GM18507 (cell line): Measurements from ENCODE around the gene CEP68.

Experiments used
- DNase-seq: peaks from one replicate; pipeline ENCODE4 v3.0.0; 2011; ENCODE audit warnings: low read depth; ENCODE audit not compliant: insufficient read length; ENCODE audit errors: extremely low spot score
- FAIRE-seq: peaks from 2 replicates; lab custom pipeline; 2011; peaks lifted over from hg19 to GRCh38; lab: Jason Lieb, UNC

The CEP68 gene

DNA sequence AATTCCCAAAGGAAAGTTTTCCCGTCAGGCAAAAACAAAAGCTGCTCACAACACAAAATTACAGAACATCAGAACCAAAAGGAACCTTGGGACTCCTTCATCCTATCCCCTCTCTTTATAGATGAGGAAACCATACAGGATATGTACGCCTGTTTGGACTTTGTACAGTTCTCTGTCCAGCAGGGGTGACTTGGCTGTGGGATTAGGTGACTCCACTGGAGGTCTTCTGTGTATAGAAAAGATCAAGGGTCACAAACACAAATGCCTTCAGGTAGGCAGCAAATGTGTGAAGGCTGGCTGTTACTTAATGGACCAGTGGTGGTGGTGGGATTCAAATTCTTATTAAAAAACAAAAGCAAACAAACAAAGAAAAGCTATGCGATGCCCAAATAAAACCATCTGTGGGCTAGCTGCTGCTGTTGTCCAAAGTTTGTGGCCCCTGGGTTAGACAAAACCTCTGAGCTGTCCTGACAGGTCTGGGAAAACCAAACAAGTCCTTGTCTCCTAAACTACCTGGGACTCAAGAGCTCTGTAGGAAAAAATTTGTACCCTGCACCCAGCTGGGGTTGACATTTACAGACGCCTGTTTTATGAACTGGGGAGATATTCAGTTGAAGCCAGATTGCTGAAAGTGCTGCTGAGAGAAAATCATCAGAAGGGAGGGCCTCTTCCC is 1.3 kb upstream of the CEP68 start:
- DNase-seq (no peak), FAIRE-seq (no peak)

DNA sequence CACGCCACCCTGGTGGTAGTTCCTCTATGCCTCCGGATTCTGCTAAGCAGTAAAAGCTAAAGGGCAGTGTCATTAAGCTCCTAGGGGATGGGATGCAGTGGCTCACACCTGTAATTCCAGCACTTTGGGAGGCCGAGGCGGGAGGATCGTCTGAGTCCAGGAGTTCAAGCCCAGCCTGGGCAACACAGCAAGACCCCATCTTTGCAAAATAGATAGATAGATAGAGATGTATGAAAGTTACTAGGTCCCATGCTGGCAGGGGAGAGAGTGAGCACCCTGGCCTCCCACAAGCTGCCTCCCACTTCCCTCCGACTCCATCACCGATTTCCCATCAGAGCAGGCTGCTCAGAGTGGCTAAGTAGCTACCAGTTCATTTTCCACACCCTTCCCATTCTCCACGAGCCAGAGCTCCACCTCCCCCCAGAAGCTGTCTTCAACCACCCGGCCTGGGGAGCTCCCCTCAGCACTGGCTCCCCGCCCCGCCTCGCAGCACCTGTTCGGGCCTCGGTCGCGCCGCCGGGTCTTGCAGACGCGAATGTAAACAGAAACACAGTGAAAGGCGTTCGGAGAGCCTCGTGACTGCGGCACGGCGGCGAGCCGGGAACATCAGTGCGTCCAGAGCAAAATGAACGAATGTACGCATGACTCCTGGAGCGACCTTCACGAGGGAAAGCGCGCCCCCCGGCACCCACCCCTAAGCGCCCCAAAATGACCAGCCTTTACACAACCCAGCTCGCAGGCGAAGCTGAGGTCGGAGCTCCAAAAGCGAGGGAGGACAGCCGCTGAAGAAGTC is 598 bp upstream of the CEP68 start:
- FAIRE-seq (no peak), DNase-seq (no peak)

DNA sequence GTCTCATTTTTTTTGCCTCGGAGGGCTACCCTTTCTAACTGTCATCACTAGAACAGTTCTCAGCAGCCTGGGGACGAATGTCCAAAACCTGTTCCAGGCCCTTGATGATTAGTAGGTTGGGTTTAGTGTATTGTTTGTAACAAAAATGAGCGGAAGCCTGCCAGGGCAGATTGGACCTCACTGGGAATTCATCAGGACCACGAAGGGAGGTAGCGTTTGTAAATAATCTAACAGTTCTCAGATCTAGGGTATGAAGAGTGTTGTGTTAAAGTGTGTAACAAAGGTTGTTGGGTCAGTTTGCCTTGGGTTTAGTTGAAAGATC is 799 bp downstream of the CEP68 start:
- no peak for FAIRE-seq
- DNase-seq = no peak

DNA sequence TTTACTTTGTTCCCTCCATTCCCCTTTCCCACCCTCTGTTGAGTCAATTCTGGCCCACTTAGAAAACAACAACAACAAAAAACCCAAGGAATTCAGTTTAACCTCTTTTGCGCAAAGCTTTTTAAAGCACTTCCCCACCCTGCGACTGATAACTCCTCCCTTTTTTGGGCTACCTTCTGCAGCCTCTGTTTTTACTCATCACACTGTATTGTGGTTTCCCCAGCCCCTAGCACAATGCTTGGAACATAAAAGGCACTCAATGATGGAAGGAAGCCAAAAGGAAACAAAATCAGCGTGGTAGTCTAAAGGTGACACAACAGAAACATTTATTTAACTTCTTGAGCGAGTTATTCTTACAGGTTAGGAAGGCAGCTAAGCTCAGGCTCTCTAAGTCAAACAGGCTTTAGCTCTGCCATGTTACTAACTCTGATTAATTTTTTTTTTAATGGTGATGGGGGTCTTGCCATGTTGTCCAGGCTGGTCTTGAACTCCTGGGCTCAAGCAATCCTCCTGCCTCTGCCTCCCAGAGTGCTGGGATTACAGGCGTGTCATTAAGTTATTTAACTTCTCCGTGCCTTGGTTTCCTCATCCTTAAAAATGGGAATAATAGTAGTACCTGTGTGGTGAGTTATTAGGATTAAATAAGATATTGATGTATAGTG is 1.3 kb downstream of the CEP68 start:
- FAIRE-seq = peak; percentile 80
- no peak for DNase-seq

DNA sequence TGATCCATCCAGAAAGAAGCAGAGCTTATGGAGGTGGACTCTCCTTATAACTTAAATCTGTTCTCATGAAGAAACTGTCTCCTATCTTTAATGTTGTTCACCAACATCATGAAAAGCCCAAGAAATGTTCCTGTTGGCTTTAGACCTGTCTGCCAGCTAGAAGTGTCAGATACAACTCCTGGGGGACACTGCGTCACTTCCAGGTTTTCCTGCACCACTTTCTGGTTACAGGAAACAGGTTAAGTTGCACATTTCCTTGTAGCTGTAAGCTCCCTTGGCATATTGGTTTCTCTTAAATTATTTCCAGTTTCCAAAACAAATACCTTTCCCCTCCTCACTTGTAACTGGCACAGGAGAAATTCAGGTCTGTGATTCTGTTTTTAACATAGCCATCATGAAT is 2.9 kb downstream of the CEP68 start:
- FAIRE-seq (no peak), DNase-seq (no peak)

DNA sequence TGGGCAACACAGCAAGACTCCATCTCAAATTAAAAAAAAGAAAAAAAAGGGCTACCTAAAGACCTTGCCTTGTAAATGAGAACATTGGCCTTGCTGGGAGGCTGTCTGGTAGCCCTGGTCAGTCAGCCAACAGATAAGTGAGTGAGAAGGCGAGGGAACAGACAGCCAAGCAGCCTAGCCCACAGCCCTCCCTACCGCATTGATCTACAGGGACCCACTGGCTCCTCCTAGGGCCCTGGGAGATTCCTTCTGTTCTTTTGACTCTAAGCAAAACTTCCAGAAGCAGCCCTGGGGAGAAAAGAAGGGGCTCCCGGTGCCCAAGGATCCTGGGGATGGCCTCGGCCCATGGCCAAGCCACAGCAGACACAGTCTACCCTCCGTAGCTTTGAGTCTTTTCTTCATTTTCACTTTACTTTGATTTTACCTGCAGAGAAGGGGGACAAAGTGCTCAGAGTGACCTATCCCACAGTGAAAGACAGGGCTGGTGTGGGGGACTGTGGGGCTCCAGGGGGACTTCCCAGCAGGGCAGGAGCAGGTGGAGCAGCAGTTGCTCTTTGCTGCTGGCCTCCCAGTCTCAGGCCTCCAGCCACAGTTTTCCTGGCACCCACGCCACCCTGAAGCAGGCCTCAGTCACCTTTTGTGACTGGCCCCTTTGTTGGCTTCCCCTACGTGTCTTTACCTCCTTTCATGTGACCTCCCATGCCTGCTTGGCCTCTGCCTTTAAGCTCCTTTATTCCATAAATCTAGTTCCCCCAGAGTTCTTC is 5.1 kb downstream of the CEP68 start:
- DNase-seq (no peak), FAIRE-seq (no peak)

DNA sequence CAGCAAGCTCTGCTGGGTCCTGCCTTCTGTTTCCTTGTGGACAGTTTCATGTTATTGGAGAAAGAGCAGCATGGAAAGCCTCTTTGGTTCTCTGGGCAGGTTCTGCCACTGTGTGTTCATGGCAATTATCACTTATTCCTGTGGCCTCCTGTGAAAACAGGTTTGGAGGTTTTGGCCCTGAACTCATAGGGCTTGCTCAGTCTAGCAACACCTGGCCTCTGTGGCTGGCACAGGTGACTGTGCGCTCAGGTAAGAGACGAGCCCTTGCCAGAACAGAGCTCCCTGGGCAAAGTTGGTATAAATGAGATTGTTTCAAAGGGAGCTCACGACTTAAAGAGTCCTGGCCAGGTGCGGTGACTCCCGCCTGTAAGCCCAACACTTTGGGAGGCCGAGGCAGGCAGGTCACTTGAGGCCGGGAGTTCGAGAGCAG is 5.7 kb downstream of the CEP68 start:
- no peak for FAIRE-seq
- DNase-seq = no peak

DNA sequence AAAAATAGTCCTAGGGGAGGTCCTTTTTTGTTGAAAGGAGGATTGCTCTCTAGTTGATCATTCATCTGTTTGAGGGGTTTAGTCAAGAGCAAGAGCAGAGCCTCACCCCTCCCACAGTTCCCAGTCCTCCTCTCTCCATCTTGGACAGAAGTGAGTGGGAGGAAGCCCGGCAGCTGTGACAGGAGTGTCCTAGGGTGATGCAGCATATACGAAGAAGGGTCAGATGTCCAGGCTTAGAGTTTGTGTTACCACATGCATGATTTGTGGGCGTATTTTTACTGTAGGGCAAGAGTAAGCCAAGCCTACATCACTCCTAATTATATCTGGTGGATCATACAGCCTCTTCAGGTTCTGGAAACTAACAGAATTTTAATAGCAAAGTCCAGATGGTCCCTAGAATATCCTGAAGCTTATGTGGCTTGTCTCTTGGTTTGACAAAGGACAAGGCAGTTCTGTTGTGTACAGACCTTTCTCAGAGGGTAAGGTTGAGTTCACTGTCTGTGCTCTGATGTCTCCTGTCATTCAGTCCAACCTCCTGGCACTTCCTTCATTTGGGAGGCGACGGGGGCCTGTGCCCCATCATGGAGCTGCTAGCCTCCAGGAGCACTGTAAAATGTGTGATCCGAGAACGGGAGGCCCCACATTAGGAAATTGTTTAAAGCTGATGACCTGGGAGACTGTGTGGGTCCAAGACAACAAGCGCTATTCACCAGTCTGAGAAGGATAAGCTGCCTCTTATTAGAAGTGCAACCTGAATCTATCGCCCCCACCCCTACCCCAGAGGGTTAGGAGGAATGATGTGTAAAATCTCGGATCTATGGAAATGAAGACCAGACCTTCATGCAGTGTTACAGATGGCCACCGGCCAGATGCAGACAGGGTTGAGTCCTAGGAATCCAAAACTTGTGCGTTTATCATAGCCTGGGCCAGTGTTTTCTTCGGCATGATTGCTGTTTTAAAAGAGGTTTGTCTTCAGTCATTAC is 6.9 kb downstream of the CEP68 start:
- no peak for DNase-seq

DNA sequence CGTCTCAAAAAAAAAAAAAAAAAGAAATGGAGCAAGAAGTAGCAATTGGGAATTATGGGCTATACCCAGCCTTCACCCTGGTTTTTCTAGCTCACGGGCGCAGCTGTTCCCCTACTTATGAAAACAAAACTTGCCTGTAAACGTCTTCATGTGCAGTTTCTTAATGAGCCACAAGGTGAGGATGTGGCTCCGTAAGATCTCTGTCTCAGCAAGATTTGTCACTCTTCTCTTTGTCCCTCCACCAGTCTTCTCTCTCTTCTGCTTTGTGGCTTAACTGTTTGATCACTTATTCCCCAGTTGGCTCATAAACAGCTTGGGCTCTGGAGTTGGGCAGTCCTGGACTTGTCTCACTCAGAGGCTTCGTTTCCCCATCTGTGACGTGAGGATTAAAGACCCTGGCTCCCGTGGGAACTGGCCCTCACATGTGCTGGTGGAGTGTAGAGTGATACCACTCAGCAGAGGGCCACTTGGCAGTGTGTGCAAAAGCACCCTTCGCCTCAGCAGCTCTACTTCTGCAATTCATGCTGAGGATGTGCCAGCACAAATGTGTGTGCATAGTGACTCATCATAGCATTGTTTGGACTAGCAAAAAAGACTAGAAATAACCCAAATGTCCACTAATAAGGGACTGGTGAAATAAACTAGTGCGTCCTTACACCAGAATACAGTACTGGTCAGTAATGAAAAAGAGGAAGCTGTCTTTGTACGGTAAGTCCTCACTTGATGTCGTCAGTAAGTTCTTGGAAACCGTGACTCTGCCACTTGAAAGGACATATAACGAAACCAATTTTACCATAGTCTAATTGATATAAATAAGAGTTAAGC is 8.7 kb downstream of the CEP68 start:
- peak; percentile 62 for DNase-seq
- peak; percentile 85 for FAIRE-seq

More for the DNA sequence above, 6.9 kb downstream of the CEP68 start:
- FAIRE-seq = no peak

DNA sequence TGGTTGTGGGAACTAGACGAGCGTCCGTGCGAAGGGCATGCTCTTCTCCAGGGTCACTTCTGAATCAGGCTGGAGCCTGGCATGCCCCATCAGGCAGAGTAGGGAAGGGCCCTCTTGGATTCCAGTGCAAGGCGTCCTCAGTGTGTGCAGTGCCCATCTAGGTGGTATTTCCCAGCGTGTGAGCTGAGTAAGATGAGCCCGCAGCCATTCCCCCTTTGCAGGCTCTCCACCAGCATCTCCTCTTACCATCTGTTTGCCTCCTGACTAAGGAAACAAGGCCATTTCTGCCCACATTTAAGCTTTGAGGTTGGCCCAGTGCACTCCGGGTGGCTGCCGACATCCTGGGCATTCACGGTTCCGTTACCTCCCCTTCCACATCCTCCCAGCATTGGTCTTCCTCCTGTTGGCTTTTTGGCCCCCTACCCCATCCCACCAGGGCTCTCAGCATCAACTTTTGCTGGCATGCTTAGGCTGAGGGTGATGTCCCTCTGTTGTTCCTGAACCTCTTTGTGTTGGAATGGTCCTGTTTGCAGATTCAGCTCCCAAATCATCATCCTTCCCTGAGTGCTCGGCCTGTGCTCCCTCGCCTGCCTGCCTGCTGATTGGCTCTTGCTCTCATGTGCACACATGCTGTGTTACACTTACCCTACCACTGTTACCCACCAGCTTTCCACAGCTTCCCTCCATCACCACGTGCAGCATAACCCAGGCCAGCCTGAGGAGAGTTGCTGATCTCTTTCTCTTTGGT is 11.8 kb downstream of the CEP68 start:
- FAIRE-seq (no peak), DNase-seq (no peak)

DNA sequence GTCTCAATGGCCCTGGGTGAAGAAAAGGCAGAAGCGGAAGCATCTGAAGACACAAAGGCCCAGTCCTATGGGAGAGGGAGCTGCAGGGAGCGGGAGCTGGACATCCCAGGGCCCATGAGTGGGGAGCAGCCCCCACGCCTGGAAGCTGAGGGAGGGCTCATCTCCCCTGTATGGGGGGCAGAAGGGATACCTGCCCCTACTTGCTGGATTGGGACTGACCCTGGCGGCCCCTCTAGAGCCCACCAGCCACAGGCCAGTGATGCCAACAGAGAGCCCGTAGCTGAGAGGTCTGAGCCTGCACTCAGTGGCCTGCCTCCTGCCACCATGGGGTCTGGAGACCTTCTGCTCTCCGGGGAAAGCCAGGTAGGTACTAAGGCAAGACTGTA is 13.2 kb downstream of the CEP68 start:
- no peak for FAIRE-seq
- no peak for DNase-seq

DNA sequence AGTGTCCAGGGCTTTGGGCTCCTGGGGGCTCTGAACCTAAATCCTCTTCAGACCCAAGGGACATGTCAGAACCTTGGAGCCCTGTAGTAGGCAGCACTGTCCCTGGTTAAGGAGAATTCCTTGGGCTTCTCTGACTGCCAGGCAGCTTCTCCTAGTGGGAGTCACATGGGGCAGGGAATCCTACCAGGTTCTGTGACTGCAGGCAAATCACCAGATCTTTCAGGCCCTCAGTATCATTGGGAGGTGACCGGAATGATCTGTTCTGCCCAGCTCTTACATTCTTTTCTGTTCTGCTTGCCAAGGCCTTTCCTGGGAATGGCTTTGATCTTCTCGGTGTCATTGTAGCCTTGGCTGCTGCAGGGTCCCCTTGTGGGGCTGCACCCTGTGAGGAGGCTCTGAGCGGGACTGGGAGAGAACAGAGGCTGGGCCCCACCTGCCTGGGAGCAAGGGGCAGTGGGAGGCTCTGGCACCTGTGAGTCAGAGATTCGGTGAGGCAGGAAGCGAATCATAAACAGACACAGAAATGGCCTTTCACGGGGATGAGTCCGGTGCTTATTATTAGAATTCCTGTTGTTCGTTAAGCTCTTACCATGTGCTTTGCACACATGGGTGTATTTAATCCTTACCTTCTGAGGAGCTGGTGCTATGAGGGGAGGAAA is 14.1 kb downstream of the CEP68 start:
- DNase-seq = no peak
- FAIRE-seq = no peak

DNA sequence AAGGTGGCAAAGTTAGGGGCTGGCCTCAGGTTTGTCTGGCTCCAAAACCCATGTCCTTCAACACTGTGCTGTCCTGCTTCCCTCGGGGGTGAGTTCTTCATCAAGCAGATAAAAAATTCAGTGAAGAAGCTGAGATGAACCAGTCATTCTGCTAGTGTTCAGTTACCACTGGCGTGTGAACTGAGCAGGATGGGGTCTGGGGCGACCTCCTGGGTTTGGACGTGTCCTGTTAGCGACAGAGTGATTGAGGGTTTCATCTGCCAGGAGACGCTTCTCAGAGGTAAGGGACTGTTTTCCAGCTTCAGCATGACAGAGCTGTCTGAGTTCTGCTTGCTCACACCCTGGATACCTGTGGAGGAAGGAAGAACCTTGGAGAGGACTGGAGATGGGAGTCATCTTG is 14.6 kb downstream of the CEP68 start:
- FAIRE-seq (no peak), DNase-seq (no peak)

DNA sequence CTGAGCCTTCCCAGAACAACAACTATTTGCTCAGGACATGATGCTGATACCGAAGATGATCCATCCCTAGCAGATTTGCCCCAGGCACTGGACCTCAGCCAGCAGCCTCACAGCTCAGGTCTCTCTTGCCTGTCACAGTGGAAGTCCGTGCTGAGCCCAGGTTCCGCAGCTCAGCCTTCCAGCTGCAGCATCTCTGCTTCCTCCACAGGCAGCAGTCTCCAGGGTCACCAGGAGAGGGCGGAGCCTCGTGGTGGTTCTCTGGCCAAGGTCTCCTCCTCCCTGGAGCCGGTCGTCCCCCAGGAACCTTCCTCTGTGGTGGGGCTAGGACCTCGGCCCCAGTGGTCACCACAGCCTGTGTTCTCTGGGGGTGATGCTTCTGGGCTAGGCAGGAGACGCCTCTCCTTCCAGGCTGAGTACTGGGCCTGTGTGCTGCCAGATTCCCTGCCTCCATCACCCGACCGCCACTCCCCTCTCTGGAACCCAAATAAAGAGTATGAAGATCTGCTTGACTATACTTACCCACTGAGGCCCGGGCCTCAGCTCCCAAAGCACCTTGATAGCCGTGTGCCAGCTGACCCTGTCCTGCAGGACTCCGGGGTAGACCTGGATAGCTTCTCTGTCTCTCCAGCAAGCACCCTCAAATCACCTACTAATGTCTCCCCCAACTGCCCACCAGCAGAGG is 15.4 kb downstream of the CEP68 start:
- DNase-seq (no peak), FAIRE-seq (no peak)

DNA sequence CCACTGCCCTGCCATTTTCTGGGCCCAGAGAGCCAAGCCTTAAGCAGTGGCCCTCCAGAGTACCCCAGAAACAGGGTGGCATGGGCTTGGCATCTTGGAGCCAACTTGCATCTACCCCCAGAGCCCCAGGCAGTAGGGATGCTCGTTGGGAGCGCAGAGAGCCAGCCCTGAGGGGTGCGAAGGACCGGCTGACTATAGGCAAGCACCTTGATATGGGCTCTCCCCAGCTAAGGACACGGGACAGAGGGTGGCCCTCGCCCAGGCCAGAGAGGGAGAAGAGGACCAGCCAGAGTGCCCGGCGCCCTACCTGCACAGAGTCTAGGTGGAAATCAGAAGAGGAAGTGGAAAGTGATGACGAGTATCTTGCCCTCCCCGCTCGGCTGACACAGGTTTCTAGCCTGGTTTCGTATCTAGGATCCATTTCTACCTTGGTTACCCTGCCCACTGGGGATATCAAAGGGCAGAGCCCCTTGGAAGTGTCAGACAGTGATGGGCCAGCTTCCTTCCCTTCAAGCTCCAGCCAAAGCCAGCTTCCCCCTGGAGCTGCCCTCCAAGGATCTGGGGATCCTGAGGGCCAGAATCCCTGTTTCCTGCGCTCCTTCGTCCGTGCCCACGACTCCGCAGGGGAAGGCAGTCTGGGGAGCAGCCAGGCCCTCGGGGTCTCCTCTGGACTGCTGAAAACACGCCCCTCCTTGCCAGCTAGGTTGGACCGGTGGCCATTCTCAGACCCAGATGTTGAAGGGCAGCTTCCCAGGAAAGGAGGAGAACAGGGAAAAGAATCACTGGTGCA is 16.2 kb downstream of the CEP68 start:
- FAIRE-seq = no peak
- DNase-seq = no peak
